Measurements from ENCODE around the gene NAPA.

The NAPA gene

GRCh38 chr19:47473336-47473735 is 41.5 kb downstream of the NAPA start:
- Histone ChIP-seq H4K20me1 (ENCODE audit: insufficient read depth, low read length, poor library complexity, severe bottlenecking) (no peaks in the 10 kb centered on the region), H3K4me2 (ENCODE audit: low read depth, low read length, poor library complexity, severe bottlenecking) (no peak overlapping the region), H3K9me2 (replicated peaks; ENCODE audit: low read depth, low read length) (no peaks in the 10 kb centered on the region), H3K36me3 (ENCODE audit: insufficient read depth, low read length) (no peaks in the 10 kb centered on the region), H3F3A (ENCODE audit: low read depth) (no peaks in the 10 kb centered on the region), H3K27me3 (ENCODE audit: insufficient read depth, low read length, poor library complexity, severe bottlenecking) (no peaks in the 10 kb centered on the region), H3K4me3 (ENCODE audit: low read length, poor library complexity, severe bottlenecking) (no peak overlapping the region), H2AFZ (ENCODE audit: low read length) (no peak overlapping the region), H3K9me3 (ENCODE audit: insufficient read depth, low read depth, low read length) (no peaks in the 10 kb centered on the region), H3K79me2 (ENCODE audit: insufficient read depth, low read length) (no peaks in the 10 kb centered on the region), H3K4me1 (ENCODE audit: insufficient read depth, low read length, poor library complexity, severe bottlenecking) (no peaks in the 10 kb centered on the region), H3K9ac (ENCODE audit: low read depth, low read length, poor library complexity, severe bottlenecking) (no peak overlapping the region)
- no peak for TF ChIP-seq EZH2phosphoT487 (IDR thresholded peaks at IDR 0.05; ENCODE audit: borderline replicate concordance)
- TF ChIP-seq CTCF (conservative IDR thresholded peaks at IDR 0.05; ENCODE audit: low read length): no peak

- no peak for TF ChIP-seq EZH2phosphoT487 (IDR thresholded peaks at IDR 0.05; ENCODE audit: borderline replicate concordance)
- TF ChIP-seq CTCF (conservative IDR thresholded peaks at IDR 0.05; ENCODE audit: low read length): no peak
- H3K4me2 ChIP-seq (ENCODE audit: low read depth, low read length, poor library complexity, severe bottlenecking): no peak within 1 kb of the TSS
- H3K9ac ChIP-seq (ENCODE audit: low read depth, low read length, poor library complexity, severe bottlenecking): no peak within 1 kb of the TSS
These were observed 43.0 kb downstream of the NAPA start, which contains the start of gene SLC8A2 for GRCh38 chr19:47471733-47472457. SLC8A2 (minus strand) TSS chr19:47471893; CDS start chr19:47466403, 5,490 bp downstream.

GRCh38 chr19:47471381-47471732 is 43.5 kb downstream of the NAPA start:
- Histone ChIP-seq H3K9me2 (replicated peaks; ENCODE audit: low read depth, low read length) (no peaks in the 10 kb centered on the region), H3K9me3 (ENCODE audit: insufficient read depth, low read depth, low read length) (no peaks in the 10 kb centered on the region), H3K9ac (ENCODE audit: low read depth, low read length, poor library complexity, severe bottlenecking) (no peak overlapping the region), H3K27me3 (ENCODE audit: insufficient read depth, low read length, poor library complexity, severe bottlenecking) (no peaks in the 10 kb centered on the region), H3F3A (ENCODE audit: low read depth) (no peaks in the 10 kb centered on the region), H3K36me3 (ENCODE audit: insufficient read depth, low read length) (no peaks in the 10 kb centered on the region), H2AFZ (ENCODE audit: low read length) (no peak overlapping the region), H4K20me1 (ENCODE audit: insufficient read depth, low read length, poor library complexity, severe bottlenecking) (no peaks in the 10 kb centered on the region), H3K4me1 (ENCODE audit: insufficient read depth, low read length, poor library complexity, severe bottlenecking) (no peaks in the 10 kb centered on the region), H3K4me2 (ENCODE audit: low read depth, low read length, poor library complexity, severe bottlenecking) (no peak overlapping the region), H3K4me3 (ENCODE audit: low read length, poor library complexity, severe bottlenecking) (no peak overlapping the region), H3K79me2 (ENCODE audit: insufficient read depth, low read length) (no peaks in the 10 kb centered on the region)
- TF ChIP-seq CTCF (conservative IDR thresholded peaks at IDR 0.05; ENCODE audit: low read length) (no peak), EZH2phosphoT487 (IDR thresholded peaks at IDR 0.05; ENCODE audit: borderline replicate concordance) (no peak)

More at GRCh38 chr19:47471733-47472457, 43.0 kb downstream of the NAPA start, which contains the start of gene SLC8A2:
- H3K4me1 ChIP-seq (ENCODE audit: insufficient read depth, low read length, poor library complexity, severe bottlenecking): no peaks in the 10 kb centered on the region
- H3F3A ChIP-seq (ENCODE audit: low read depth): no peaks in the 10 kb centered on the region
- H3K79me2 ChIP-seq (ENCODE audit: insufficient read depth, low read length): no peaks in the 10 kb centered on the region
- H3K36me3 ChIP-seq (ENCODE audit: insufficient read depth, low read length): no peaks in the 10 kb centered on the region
- no peaks in the 10 kb centered on the region for H4K20me1 ChIP-seq (ENCODE audit: insufficient read depth, low read length, poor library complexity, severe bottlenecking)
- H2AFZ ChIP-seq (ENCODE audit: low read length): no peak within 1 kb of the TSS
- H3K27me3 ChIP-seq (ENCODE audit: insufficient read depth, low read length, poor library complexity, severe bottlenecking): no peaks in the 10 kb centered on the region
- no peaks in the 10 kb centered on the region for H3K9me3 ChIP-seq (ENCODE audit: insufficient read depth, low read depth, low read length)
- H3K4me3 ChIP-seq (ENCODE audit: low read length, poor library complexity, severe bottlenecking): no peak within 1 kb of the TSS
- no peaks in the 10 kb centered on the region for H3K9me2 ChIP-seq (replicated peaks; ENCODE audit: low read depth, low read length)

All from Loucy (cell line).